GM19023 (cell line): ENCODE data around the gene EPM2A.
A peak's percentile ranks its signal among the peaks of the same experiment; 100 is the strongest.

Experiments
- ATAC-seq: cut with Tn5 transposase; IDR thresholded peaks from one replicate; pipeline ENCODE4 v1.9.1; 2021; ENCODE audit warnings: mild to moderate bottlenecking, moderate library complexity; ENCODE audit not compliant: unreplicated experiment

EPM2A gene

DNA sequence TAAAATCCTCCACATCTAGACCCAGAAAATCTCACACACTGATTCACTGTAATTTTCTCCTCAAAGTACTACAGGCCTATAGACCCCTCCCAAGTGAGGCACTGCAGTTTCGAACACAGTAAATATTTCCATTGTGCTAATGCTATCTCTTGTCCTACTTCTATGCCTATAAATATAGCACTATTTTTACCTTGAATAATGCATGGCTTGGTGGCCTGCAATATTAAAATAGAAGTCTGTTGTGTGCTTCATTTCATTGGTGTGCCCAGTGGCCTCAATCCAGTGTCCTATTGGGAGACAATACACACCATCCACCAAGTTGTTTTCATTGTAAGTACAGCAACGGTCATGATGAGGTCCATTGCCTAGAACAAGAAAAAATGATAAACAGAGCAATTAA is 49.4 kb downstream of the EPM2A start:
- ATAC-seq: no peak

DNA sequence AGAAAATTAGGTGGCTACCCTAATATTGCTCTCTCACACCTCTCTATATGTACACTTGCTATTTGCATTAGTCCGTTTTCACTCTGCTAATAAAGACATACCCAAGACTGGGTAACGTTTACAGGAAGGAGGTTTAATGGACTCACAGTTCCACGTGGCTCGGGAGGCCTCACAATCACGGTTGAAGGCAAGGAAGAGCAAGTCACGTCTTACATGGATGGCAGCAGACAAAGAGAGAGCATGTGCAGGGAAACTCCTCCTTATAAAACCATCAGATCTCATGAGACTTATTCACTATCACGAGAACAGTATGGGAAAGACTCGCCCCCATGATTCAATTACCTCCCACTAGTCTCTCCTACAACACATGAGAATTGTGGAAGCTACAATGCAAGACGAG is 53.4 kb downstream of the EPM2A start:
- no peak for ATAC-seq

DNA sequence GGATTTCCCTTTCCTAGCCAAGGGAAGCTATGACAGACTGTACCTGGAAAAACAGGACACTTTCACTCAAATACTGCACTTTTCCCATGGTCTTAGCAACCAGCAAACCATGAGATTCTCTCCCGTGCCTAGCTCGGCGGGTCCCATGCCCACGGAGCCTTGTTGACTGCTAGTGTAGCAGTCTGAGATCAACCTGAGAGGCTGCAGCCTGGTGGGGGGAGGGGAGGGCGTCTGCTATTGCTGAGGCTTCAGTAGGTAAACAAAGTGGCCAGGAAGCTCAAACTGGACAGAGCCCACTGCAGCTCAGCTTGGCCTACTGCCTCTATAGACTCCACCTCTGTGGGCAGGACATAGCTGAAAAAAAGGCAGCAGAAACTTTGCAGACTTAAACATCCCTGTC is 61.8 kb downstream of the EPM2A start:
- ATAC-seq: no peak

DNA sequence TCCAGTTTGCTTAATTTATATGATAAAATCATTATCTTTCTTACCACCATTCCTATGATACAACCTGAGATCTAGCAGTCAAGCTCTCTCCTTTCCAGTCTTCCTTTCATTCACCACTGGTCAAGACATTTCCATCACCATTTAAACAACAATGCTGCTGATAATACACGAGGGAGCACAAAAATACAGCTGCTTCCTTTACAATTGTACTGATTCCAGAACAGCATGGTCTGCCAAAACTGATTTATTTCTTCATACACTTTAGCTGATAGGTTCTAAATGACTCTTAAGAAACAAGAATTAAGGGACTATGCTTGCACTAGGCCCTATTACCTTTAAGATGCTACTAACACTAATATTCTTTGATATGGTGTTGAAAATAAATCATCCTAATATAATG is 65.0 kb downstream of the EPM2A start:
- no peak for ATAC-seq

DNA sequence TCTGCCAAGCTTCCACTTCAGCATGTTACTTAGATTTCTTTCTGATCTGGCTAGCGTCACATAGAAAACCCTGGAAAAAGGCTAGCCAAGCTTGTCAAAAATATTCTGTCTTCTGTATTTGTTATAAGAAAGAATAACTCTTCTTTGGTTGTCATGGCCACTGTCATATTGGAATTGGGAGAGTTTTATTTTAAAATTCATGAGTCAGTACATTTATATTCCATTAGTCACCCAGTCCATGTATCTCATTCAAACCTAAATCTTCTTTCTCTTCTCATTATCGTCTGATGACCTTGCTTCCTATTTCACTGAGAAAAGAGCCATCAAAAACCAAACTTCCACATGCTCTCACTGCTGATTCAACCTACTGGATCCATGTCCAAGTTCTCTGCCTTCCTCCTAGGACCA is 65.7 kb downstream of the EPM2A start:
- ATAC-seq: no peak

DNA sequence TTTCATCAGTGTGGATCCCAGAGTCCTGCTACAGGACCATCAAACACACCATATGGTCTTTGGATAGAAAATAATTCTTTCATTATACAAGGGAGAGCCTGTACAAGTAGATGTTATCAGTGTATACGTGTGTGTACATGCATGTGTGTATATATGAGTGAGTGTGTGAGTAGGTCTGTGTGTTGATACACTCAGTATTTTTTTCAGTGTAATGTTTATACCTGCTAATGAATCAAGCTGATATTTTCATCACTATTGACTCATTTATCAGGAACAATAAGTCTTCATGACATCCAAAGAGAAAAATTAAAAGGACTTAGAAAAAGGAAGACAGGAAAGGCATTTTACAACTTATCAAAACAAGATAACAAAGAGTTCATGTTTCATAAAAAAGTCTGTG is 66.5 kb downstream of the EPM2A start:
- no peak for ATAC-seq

DNA sequence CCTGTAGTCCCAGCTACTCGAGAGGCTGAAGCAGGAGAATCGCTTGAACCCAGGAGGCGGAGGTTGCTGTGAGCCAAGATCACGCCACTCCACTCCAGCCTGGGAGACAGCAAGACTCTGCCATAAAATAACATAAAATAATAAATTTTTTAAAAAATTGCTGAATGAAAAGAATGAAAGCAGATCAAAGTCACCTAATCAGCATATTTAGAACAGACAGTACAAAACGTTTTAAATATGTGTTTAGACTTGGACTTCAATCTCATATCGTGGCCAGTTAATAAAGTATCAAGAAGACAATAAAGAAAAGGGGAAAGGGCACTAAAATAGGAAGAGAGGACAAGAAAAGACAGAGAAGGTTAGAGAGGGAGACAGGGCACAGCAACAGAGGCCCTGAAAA is 74.6 kb downstream of the EPM2A start:
- no peak for ATAC-seq

DNA sequence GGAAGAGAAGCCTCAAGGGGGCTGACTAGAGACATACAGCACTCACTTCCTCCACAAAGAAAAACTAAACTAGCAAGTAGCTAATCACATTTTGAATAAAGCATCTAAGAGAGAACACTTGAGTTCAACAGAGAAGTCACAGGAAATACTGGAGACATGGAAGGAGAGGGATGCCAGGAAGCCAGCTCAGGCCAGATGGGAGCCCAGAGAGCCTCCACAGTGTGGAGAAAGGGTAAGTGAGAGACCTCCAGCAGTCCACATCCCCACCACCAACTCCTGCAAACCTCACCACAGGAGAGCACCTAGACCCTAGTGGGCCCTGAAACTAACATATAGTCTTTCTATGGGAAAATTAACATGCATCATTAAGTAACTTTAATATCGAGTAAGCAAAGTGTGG is 79.2 kb downstream of the EPM2A start:
- no peak for ATAC-seq

DNA sequence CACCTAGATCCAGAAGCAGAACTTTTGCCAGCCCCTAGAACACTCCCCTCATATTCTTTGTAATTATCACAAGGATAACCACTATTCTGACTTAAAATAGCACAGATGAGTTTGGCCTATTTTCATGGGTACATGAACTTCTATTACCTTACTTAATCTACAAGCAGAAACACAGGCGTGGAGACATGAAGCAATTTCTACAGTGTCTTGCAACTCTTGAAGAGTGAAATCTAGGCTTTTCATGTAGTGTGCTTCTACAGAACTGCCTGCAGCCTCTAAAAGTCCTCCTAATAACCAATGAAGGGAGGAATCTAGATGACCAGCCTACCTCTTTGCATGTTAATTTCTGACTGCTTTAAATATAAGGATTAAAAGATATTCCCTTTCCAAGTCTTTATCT is 82.7 kb downstream of the EPM2A start:
- no peak for ATAC-seq

DNA sequence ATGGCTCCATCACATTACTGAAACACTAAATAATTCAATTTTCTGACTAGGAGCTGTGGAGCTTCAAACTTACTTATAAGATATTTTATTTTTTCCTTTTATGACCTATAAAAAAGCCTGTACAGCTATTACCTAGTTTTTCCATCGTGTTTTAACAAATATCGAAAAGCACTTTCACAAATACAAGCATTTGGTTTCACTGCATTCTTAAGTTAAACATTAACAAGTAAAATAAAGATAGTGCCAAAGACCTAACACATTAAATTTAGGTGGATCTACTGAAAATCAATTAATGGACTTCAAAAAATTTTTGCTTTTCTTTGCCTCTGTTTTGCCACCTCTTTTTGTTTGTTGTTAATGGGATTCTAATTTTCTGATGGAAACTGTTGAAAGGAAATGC is 83.3 kb downstream of the EPM2A start:
- ATAC-seq: no peak

DNA sequence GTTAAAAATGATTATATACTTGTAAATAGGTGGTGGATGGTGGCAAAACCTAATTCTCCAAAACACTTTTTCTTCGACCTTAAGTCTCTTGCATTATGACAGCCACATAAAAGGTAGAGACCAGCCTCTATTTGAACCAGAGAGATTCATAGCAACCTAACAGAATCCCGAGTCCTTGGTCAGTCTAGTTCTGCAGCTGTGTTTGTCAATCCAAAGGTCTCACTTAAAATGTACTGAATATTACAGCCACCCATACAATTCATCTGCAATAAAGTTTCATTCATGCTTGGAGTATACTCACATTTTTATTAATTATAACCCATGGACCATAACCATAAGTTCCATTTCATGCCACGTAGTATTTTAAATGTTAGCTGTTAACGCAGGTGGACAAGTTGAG is 87.2 kb downstream of the EPM2A start:
- ATAC-seq: no peak

DNA sequence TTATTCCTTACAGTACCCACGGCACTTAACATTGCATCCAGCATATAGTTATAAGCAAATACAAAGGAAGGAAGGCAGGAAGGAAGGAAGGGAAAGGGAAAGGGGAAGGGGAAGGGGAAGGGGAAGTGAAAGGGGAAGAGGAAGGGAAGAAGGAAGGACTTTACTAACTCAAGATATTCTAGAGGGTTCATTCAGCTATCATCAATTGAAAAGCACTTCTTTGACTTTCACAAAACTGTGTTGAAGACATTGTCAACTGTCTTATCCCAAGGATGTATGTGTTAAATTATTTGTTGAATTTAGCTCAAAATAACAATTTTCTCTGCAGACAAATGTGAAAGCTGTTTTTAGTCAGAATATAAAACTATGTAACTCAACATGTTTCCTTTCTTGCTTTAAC is 87.7 kb downstream of the EPM2A start:
- ATAC-seq: no peak

DNA sequence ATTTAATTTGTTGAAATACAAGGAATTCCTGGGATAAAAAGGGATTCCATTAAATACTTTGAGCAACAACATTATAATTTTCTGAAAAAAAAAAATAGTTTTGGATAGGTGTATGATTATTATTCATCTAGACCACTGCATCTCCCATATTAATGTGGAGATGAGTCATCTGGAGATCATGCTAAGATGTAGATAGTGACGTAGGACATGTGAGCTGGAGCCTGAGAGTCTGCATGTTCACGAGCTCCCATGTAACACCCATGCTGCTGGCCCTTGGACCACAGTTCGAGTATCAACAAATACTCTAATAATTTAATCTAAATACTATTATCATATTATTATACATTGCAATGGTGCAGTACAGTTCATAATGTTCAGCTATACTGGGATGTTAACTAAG is 91.6 kb downstream of the EPM2A start:
- no peak for ATAC-seq

DNA sequence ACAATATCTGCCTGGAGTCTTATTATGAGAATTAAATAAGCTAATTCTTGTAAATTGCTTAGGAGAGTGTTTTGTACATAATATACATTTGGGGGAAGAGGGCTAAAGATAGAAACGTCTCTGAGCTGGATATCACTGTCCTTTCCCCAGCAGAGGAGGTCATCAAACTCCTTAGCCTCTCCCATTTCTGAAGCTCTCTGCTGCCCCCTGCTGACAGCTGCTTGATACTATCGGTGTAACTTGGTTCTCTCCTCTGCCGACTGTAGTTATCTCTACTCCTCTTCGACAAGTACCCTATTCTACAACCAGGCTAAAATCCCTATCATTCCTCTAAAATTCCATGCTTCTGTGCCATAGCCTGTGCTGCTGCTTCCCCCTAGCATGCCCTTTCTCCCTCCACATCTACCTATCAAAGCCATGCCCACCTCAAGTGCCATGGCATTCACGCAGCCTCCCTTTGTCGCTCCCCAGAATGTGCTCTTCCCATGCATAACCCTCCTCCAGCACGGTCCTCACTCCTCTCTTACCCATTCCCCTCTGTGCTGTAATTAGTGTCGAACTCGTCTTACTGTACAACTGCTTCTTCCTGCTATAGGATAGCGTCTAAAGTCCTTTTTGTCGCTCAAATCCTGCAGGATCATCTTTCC is 101.2 kb downstream of the EPM2A start:
- ATAC-seq: peak; percentile 96

DNA sequence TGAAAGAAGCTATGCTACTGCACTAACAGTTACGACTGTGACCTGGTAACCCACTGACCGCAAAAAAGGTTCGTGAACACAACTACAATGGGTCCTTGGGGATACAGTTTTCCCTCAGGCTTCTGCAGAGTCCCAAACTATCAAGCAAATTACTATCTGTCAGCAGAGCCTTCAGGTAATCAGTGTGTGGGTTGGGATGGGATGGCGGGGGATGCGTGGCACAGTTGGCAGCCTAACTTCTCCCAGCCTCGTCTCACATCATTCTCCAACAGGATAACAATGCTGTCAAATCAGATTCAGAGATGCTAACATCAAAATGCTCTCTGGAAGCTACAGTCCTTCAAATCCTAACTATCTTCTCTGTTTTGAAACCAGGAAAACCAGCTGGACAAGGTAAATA is 102.3 kb downstream of the EPM2A start:
- no peak for ATAC-seq

DNA sequence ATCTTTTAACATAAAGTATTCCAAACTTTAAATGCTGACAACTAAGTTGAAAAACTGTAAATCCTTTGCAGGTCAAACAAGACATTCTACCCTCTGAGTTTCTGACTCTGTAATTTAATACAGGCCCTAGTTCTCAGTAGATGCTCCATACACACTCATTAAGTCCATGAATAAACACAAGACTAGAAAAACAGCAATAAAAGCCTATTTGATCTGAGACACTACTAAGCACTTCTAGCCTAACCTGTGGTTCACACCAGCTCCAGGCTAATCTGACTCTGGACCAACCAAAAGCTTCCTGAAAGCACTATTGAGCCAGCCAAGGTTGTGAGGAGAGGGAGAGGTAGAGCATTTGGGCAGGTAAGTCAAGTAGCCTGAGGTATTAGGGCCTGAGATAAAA is 103.9 kb downstream of the EPM2A start:
- ATAC-seq: no peak

DNA sequence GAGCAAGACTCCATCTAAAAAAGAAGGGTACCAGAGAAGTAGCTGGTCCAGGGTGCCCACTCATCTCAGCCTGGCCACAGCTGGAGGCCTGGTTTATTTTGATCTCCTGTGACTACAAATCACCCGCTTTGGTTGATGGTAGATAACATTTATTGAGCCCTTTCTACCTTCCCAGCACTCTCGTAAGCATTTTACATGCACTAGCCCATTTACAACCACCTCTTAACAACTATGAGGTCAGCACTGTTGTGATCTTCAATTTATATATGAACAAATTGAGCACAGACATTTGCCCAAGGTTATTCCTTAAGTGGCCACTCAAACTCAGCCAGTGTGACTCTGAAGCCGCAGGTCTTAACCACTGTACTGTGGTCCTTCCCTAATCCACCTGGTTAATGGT is 104.7 kb downstream of the EPM2A start:
- ATAC-seq: no peak

DNA sequence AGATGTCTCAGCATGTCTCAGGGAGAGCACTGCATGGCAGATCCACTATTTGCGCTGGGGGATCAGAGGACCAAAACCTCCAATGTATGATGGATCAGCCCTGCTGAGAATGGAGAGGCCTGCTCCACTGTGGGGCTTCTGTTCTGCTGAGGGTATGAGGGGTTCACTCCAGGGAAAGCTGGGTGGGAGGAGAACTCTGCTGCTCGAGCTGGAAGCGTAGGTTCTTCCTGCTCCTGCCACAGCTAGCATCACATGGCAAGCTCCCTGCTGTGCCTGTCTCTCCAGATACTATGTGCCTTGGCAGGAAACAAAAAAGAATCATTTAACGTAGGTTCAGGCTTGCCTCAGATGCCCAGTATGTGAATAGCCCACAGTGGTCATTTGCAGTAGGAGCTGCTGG is 105.8 kb downstream of the EPM2A start:
- no peak for ATAC-seq

DNA sequence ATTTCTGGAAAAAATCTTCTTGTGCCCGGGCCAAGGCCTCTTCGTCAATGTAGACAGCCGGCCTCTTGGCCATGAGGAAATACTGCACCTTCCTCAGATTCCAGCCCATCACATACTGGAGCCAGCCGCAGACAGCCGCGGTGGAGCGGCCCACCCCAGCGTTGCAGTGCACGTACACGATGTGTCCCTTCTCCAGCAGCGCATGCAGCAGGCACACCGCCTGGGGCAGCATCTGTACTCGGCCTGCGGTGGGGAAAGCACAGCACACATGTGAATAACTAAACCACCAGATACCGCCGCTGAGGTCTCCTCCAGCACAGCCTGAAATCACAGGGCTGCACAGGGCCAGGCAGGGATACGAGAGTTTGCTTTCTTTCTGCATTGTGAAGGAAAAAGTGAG is 107.9 kb downstream of the EPM2A start:
- no peak for ATAC-seq

DNA sequence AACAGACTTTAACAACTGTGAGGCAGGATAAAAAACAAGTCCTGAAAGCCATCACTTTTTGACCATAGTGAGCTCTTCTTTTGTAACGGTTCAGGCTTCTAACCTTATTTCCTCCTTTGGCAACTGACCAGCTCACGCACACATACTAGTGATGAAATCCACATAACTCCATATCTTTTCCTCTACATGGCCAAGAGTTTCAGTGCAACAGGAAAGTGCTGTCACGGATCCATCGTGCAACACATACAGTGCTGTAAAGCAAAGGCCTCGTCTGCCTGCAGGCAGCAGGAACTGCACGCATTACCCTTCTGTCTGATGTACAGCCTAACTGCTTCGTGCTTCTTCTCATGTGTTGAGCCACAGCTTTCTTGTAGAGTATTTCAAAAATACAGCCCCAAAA is 108.5 kb downstream of the EPM2A start:
- ATAC-seq: no peak

DNA sequence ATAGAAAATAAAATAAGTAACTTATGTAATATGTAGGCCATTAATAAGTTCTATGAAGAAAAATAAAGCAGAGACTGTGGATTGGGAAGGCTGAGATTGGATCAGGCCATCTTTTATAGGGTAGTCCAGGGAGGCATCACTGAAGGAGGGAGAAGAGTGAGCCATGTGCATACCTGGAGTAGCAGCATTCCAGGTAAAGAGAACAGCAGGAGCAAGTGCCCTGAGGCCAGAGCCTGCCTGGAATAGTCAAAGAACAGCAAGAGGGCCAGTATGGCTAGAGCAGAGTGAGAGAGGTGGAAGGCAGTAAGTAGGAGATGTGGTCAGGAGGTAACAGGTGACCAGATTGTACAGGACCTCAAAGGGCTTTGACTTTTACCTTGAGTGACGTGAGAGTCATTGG is 112.1 kb downstream of the EPM2A start:
- no peak for ATAC-seq

DNA sequence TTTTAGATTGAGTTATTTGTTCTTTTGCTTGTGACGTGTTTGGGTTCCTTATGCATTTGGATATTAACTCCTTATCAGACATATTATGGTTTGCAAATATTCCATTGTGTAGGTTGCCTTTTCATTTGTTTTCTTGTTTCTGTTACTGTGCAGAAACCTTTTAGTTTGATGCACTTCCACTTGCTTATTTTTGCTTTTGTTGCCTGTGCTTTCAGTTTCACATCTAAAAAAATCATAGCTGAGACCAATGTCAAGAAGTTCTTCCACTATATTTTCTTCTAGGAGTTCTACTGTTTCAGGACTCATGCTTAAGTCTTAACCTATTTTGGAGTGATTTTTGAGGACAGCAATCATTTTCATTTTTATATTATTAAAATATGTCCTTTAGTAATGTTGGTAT is 113.5 kb downstream of the EPM2A start:
- ATAC-seq: peak; percentile 55

DNA sequence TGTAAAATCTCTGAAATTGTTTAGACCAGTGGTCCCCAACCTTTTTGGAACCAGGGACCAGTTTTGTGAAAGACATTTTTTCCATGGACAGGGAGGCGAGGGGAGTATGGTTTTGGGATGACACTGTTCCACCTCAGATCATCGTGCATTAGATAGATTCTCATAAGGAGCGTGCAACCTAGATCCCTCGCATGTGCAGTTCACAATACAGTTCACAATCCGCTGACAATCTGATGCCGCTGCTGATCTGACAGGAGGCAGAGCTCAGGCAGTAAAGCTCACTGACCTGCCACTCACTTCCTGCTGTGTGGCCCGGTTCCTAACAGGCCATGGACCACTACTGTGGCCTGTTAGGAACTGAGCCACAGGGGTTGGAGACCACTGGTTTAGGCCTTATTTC is 115.2 kb downstream of the EPM2A start:
- ATAC-seq: no peak

DNA sequence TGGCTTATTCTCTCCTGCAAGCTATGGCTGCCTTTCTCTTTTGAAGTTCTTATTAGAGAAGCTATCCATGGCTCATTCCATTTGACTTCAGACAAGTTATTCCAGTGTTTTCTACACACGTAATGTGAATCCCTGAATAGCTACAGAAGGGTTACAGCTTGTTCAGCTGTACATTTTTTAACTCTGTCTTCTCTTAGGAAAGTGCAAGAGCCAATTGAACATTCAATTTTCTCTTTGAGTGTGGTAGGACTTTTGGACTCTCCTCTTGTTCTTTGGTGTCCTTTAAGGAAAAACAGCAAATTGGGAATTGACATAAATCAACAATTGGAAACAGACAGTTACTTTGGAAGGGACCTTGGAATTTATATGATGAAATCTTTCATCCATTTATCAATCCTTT is 125.8 kb downstream of the EPM2A start:
- ATAC-seq: no peak
